H1 (cell line): ENCODE results near the gene ITLN1. TPM values are rescaled to one million over a fixed set of nuclear protein-coding genes. Genes with fewer than 3 reads are reported as not detected.

Source experiments
- CTCF ChIA-PET: fragments of 300-600 bp; sonication (Branson Sonifier 250); formaldehyde crosslinking; loops from one replicate; lab custom pipeline; 2021; ENCODE audit not compliant: partially characterized antibody; lab: Charles Lee
- POLR2A ChIA-PET: fragments of 300-600 bp; sonication (Branson Sonifier 250); formaldehyde crosslinking; loops from one replicate; lab custom pipeline; 2021; ENCODE audit warnings: inconsistent platforms; ENCODE audit not compliant: partially characterized antibody; lab: Charles Lee
- DNase-seq, 2 experiments: peaks; one replicate each; pipeline versions ENCODE4 v3.0.0 to v3.0.0-alpha.2; 2010 to 2022; ENCODE audit warnings: low spot score in 2 of 2, low read depth in 1 of 2, mixed read lengths in 1 of 2
- FAIRE-seq: peaks from 2 replicates; lab custom pipeline; 2011; peaks lifted over from hg19 to GRCh38; lab: Jason Lieb, UNC
- H2AFZ ChIP-seq: 2 replicates; pipeline ENCODE4 v1.8.1; 2012; ENCODE audit warnings: low read length, inconsistent platforms
- H2AK5ac ChIP-seq: 2 replicates; pipeline ENCODE4 v1.6.1; 2013; ENCODE audit warnings: low read depth, low read length
- H2BK120ac ChIP-seq: replicated peaks from 2 replicates; pipeline ENCODE3; 2013; ENCODE audit warnings: low read depth, low read length, inconsistent platforms
- H2BK12ac ChIP-seq: 2 replicates; pipeline ENCODE4 v1.6.1; 2013; ENCODE audit warnings: low read depth, low read length
- H2BK15ac ChIP-seq: 2 replicates; pipeline ENCODE4 v1.6.1; 2013; ENCODE audit warnings: low read length
- H2BK20ac ChIP-seq: 2 replicates; pipeline ENCODE4 v1.6.1; 2013; ENCODE audit warnings: low read length
- H2BK5ac ChIP-seq: 2 replicates; pipeline ENCODE4 v1.6.1; 2013; ENCODE audit warnings: low read depth, low read length
- H3K14ac ChIP-seq: 2 replicates; pipeline ENCODE4 v1.6.1; 2013; ENCODE audit warnings: inconsistent platforms; ENCODE audit not compliant: insufficient read length
- H3K18ac ChIP-seq: 2 replicates; pipeline ENCODE4 v1.6.1; 2013; ENCODE audit warnings: low read length; ENCODE audit errors: extremely low read depth
- H3K23ac ChIP-seq: 2 replicates; pipeline ENCODE4 v1.6.1; 2013; ENCODE audit warnings: inconsistent platforms; ENCODE audit not compliant: insufficient read length
- H3K23me2 ChIP-seq: 2 replicates; pipeline ENCODE4 v1.6.1; 2013; ENCODE audit warnings: low read depth, low read length
- H3K27ac ChIP-seq: 2 replicates; pipeline ENCODE4 v1.6.1; 2011; ENCODE audit warnings: low read depth, low read length, inconsistent platforms
- H3K27me3 ChIP-seq, 4 experiments: replicated peaks in 1 of 4; 1 replicate in 1 of 4; 2 replicates in 3 of 4; pipeline versions ENCODE4 v1.6.1 to v1.8.1; 2011 to 2013; ENCODE audit warnings: low read length in 3 of 4, mild to moderate bottlenecking in 3 of 4, inconsistent platforms in 2 of 4, mixed read lengths in 2 of 4, moderate library complexity in 1 of 4; ENCODE audit not compliant: control insufficient read depth in 3 of 4, insufficient read depth in 3 of 4; ENCODE audit errors: extremely low read depth in 1 of 4
- H3K36me3 ChIP-seq, 4 experiments: 2 replicates each; pipeline versions ENCODE4 v1.6.1 to v1.8.1; 2011 to 2013; ENCODE audit warnings: mild to moderate bottlenecking in 4 of 4, low read length in 3 of 4, moderate library complexity in 2 of 4, control low read depth in 1 of 4, inconsistent platforms in 1 of 4; ENCODE audit not compliant: insufficient read depth in 4 of 4, control insufficient read depth in 2 of 4
- H3K4ac ChIP-seq: replicated peaks from 2 replicates; pipeline ENCODE3; 2013; ENCODE audit warnings: low read length, low read depth, mixed read lengths, inconsistent platforms; ENCODE audit not compliant: insufficient read length
- H3K4me1 ChIP-seq, 4 experiments: replicated peaks in 1 of 4; 1 replicate in 1 of 4; 2 replicates in 3 of 4; pipeline versions ENCODE4 v1.6.1 to v1.8.1; 2011 to 2013; ENCODE audit warnings: low read length in 3 of 4, inconsistent platforms in 2 of 4, mixed read lengths in 1 of 4; ENCODE audit not compliant: insufficient read depth in 4 of 4, control insufficient read depth in 3 of 4
- H3K4me2 ChIP-seq, 2 experiments: 2 replicates each; pipeline versions ENCODE4 v1.6.1 to v1.8.1; 2011 to 2013; ENCODE audit warnings: low read depth in 2 of 2, low read length in 2 of 2, control low read depth in 1 of 2, inconsistent platforms in 1 of 2, mild to moderate bottlenecking in 1 of 2; ENCODE audit not compliant: insufficient read depth in 1 of 2
- H3K4me3 ChIP-seq, 4 experiments: fragments of 200-600, 300-600 bp in 1 of 4; sonication (generic), shearing (Covaris generic), sonication (Bioruptor Twin) in 1 of 4; 2 replicates each; pipeline versions ENCODE4 v1.5.1 to v1.8.1; 2011 to 2016; ENCODE audit warnings: low read length in 4 of 4, low read depth in 3 of 4, control low read depth in 2 of 4, inconsistent platforms in 2 of 4, mild to moderate bottlenecking in 2 of 4, mixed read lengths in 1 of 4, moderate library complexity in 1 of 4; ENCODE audit not compliant: insufficient read depth in 2 of 4; ENCODE audit errors: extremely low read depth in 1 of 4
- H3K56ac ChIP-seq: replicated peaks from 2 replicates; pipeline ENCODE3; 2013; ENCODE audit warnings: low read depth, mild to moderate bottlenecking, mixed read lengths, low read length, inconsistent platforms; ENCODE audit not compliant: insufficient read length
- H3K79me1 ChIP-seq: 2 replicates; pipeline ENCODE4 v1.6.1; 2013; ENCODE audit warnings: low read depth, low read length, control low read depth
- H3K79me2 ChIP-seq, 2 experiments: 2 replicates each; pipeline versions ENCODE4 v1.6.1 to v1.8.1; 2012 to 2013; ENCODE audit warnings: low read length in 2 of 2, mild to moderate bottlenecking in 2 of 2, inconsistent platforms in 1 of 2; ENCODE audit not compliant: insufficient read depth in 2 of 2, control insufficient read depth in 1 of 2
- H3K9ac ChIP-seq, 4 experiments: replicated peaks in 1 of 4; 1 replicate in 1 of 4; 2 replicates in 3 of 4; pipeline versions ENCODE4 v1.6.1 to v1.8.1; 2011 to 2013; ENCODE audit warnings: low read depth in 3 of 4, low read length in 3 of 4, control low read depth in 2 of 4, mild to moderate bottlenecking in 2 of 4, moderate library complexity in 2 of 4, inconsistent platforms in 1 of 4; ENCODE audit errors: extremely low read depth in 1 of 4
- H3K9me3 ChIP-seq, 2 experiments: 2 replicates each; pipeline versions ENCODE4 v1.6.1 to v1.8.1; 2012 to 2013; ENCODE audit warnings: mild to moderate bottlenecking in 2 of 2, moderate library complexity in 2 of 2, control low read depth in 1 of 2, inconsistent platforms in 1 of 2, low read depth in 1 of 2, low read length in 1 of 2, mixed read lengths in 1 of 2; ENCODE audit not compliant: insufficient read depth in 2 of 2
- H4K20me1 ChIP-seq, 2 experiments: replicated peaks in 1 of 2; 2 replicates each; pipeline versions ENCODE3 to v1.8.1; 2011 to 2013; ENCODE audit warnings: inconsistent platforms in 2 of 2, low read length in 2 of 2, mild to moderate bottlenecking in 1 of 2; ENCODE audit not compliant: insufficient read depth in 2 of 2, control insufficient read depth in 1 of 2
- H4K5ac ChIP-seq: 2 replicates; pipeline ENCODE4 v1.6.1; 2013; ENCODE audit warnings: low read length, low read depth, mixed read lengths, inconsistent platforms; ENCODE audit not compliant: insufficient read length
- H4K8ac ChIP-seq: 2 replicates; pipeline ENCODE4 v1.8.0; 2013; ENCODE audit warnings: mild to moderate bottlenecking, moderate library complexity, low read length, inconsistent platforms; ENCODE audit not compliant: insufficient read depth; ENCODE audit errors: extremely low read depth
- H4K91ac ChIP-seq: replicated peaks from 2 replicates; pipeline ENCODE3; 2013; ENCODE audit warnings: low read length, mixed read lengths, inconsistent platforms; ENCODE audit not compliant: insufficient read length
- ASH2L ChIP-seq: fragments of 200-600, 300-600 bp; sonication (generic); IDR thresholded peaks from one replicate; pipeline ENCODE4 v1.7.1; 2017; ENCODE audit warnings: low read length
- EGR1 ChIP-seq: IDR thresholded peaks from 2 replicates; pipeline ENCODE4 v1.6.1; 2011; ENCODE audit warnings: low read depth, low read length, borderline replicate concordance
- JUN ChIP-seq: IDR thresholded peaks from 2 replicates; pipeline ENCODE4 v1.6.1; 2011; ENCODE audit warnings: low read depth, mild to moderate bottlenecking, improper control_type of control experiment, low read length
- KDM5A ChIP-seq: fragments of 200-600 bp; IDR thresholded peaks from 2 replicates; pipeline ENCODE4 v1.7.1; 2012; ENCODE audit warnings: mild to moderate bottlenecking, low read length, inconsistent platforms, mixed read lengths
- NANOG ChIP-seq: IDR thresholded peaks from 2 replicates; pipeline ENCODE4 v1.6.1; 2011; ENCODE audit warnings: low read length, low read depth, mild to moderate bottlenecking, inconsistent platforms; ENCODE audit not compliant: insufficient read depth, poor library complexity, severe bottlenecking
- RFX5 ChIP-seq: IDR thresholded peaks from 2 replicates; pipeline ENCODE4 v1.6.1; 2011; ENCODE audit warnings: low read depth, low read length, improper control_type of control experiment, borderline replicate concordance
- RXRA ChIP-seq: IDR thresholded peaks from 2 replicates; pipeline ENCODE4 v1.6.1; 2011; ENCODE audit warnings: low read depth, mild to moderate bottlenecking, low read length, moderate library complexity; ENCODE audit not compliant: insufficient read depth
- SIRT6 ChIP-seq: IDR thresholded peaks from one replicate; pipeline ENCODE4 v1.7.1; 2012; ENCODE audit warnings: low read length, inconsistent platforms
- SP1 ChIP-seq: IDR thresholded peaks from 2 replicates; pipeline ENCODE4 v1.6.1; 2011; ENCODE audit warnings: low read depth, low read length
- SP2 ChIP-seq: IDR thresholded peaks from 2 replicates; pipeline ENCODE4 v1.6.1; 2012; ENCODE audit warnings: mild to moderate bottlenecking, low read length, inconsistent platforms
- SP4 ChIP-seq: IDR thresholded peaks from 2 replicates; pipeline ENCODE4 v1.6.1; 2012; ENCODE audit warnings: low read length, inconsistent platforms
- WGBS, 2 experiments: shearing (Covaris generic) in 1 of 2; methylation state at CpG; one replicate each; pipeline versions ENCODE4 v1.1.6 to v1.1.7; 2013 to 2015; ENCODE audit warnings: low lambda C conversion rate in 2 of 2, mixed read lengths in 2 of 2, inconsistent platforms in 1 of 2, low coverage in 1 of 2, missing lambda C conversion rate in 1 of 2; ENCODE audit not compliant: insufficient replicate concordance in 2 of 2, insufficient coverage in 1 of 2, insufficient read length in 1 of 2; ENCODE audit errors: extremely low coverage in 1 of 2, missing lambda C conversion rate in 1 of 2; 5-methylcytosine and 5-hydroxymethylcytosine counted together
- polyA plus RNA-seq, 7 experiments: library from polyadenylated mRNA; depleted of rRNA in 3 of 7; stranded (reverse) in 5 of 7; unstranded in 2 of 7; fragments of >200 nt in 5 of 7; fragments of 200-250 nt in 2 of 7; gene quantifications; 1 replicate in 5 of 7; 2 replicates in 1 of 7; 4 replicates in 1 of 7; pipeline versions ENCODE4 v1.2.1 to v1.2.3, GENCODE V29; 2011 to 2013; ENCODE audit warnings: missing spikeins in 2 of 7, mixed read lengths in 2 of 7
- total RNA-seq: library from RNA; stranded (reverse); fragmentation: NEBNext Ultra II Directional; extraction: Animal tissue kit (Norgen Biotek cat#: 25700); gene quantifications from 2 replicates; pipeline ENCODE4 v1.2.1, GENCODE V29; 2021

ITLN1 gene
- total and polyA plus RNA-seq, 2 of the 8 experiments (the other 6 are each of a cell fraction or from before 2014, with no cell fraction given): not detected

DNA sequence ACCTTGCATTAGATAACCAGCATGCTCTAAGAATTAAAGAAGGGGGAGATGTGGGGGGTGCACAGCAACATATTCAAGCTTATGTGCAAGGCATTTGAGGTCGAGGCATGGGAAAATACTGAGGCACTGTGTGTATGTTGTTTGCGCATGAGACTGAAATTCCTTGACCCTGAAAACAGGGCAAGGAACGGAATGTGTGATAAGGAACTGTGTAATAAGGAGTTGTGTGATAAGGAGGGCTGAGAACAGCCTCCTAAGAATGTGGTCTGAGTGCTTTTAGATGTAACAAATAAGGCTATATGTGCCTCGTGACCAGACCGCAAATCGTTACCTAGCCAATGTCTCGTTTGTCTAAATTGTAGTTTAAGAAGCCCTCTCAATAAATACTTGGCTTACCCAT lies 26.5 kb upstream of the ITLN1 start:
- FAIRE-seq (no peak), DNase-seq (no peak)
- TF ChIP-seq NANOG (no peak), EGR1 (no peak), ASH2L (no peak), SP4 (no peak), SIRT6 (no peak), SP1 (no peak), SP2 (no peak), RXRA (no peak), JUN (no peak), KDM5A (no peak), RFX5 (no peak)
- no peak overlapping the region for H2BK12ac ChIP-seq
- H3K23ac ChIP-seq: no peak overlapping the region
- ChIA-PET CTCF (interaction anchor here (0.7 to 5.9 kb wide), 5 partner anchors 41 to 144 kb away, joined by 3 to 43 read pairs (median 3); partner anchors contain the start of gene ITLN2), POLR2A (interaction anchor here (0.7 to 1.0 kb wide), 3 partner anchors 81 to 220 kb away, joined by 3 to 4 read pairs (median 3); no protein-coding TSS in a partner anchor)
- no peaks in the 10 kb centered on the region for H3K27me3 ChIP-seq
- WGBS, 2 experiments: 94% methylated on average over 7 of the region's 7 CpGs; no CpG with 5 or more reads in 1 of the 2 experiments
- H4K5ac ChIP-seq: no peak overlapping the region
- H3K18ac ChIP-seq: no peak overlapping the region
- H3K9ac ChIP-seq: no peak overlapping the region
- H3K4ac ChIP-seq: no peak overlapping the region
- H4K8ac ChIP-seq: no peak overlapping the region
- H3K9me3 ChIP-seq: no peaks in the 10 kb centered on the region
- peaks cover 0 to 7% (median 0%) of the 10 kb centered on the region in 4 experiments; a peak in 2 of 7 replicates for H3K4me1 ChIP-seq
- H2AFZ ChIP-seq: peak overlapping the region; percentile 54
- H2BK20ac ChIP-seq: no peak overlapping the region
- no peak overlapping the region for H2AK5ac ChIP-seq
- no peak overlapping the region for H3K4me3 ChIP-seq
- no peak overlapping the region for H4K91ac ChIP-seq
- H3K23me2 ChIP-seq: no peaks in the 10 kb centered on the region
- H2BK120ac ChIP-seq: no peak overlapping the region
- no peak overlapping the region for H3K56ac ChIP-seq
- no peak overlapping the region for H3K14ac ChIP-seq
- H3K79me2 ChIP-seq: no peaks in the 10 kb centered on the region
- H3K4me2 ChIP-seq: no peak overlapping the region
- no peaks in the 10 kb centered on the region for H3K79me1 ChIP-seq
- H2BK15ac ChIP-seq: no peak overlapping the region
- H2BK5ac ChIP-seq: no peak overlapping the region
- H3K27ac ChIP-seq: no peak overlapping the region
- H3K36me3 ChIP-seq: no peaks in the 10 kb centered on the region
- no peaks in the 10 kb centered on the region for H4K20me1 ChIP-seq
